IMR-90 (cell line): Measurements from ENCODE around the gene SLX4IP. TPM values are rescaled to one million over a fixed set of nuclear protein-coding genes. Genes with fewer than 3 reads are reported as not detected.

ENCODE experiments used
- ATAC-seq: fragments of 200-7000 bp; cut with Tn5 transposase; 2 replicates; pipeline ENCODE4 v1.9.1; 2020; ENCODE audit warnings: low read depth, mild to moderate bottlenecking, moderate library complexity
- BruUV-seq: library from RNA; stranded (reverse); fragments of 400-500 nt; replicated peaks from 2 replicates; lab custom pipeline; 2021; lab: Mats Ljungman, UMichigan
- CTCF ChIA-PET: fragments of 300-600 bp; formaldehyde crosslinking; extraction: SDS; loops from one replicate; lab custom pipeline; 2021; ENCODE audit warnings: antibody characterized with exemption; lab: Yijun Ruan, JAX
- POLR2A ChIA-PET: fragments of 300-600 bp; sonication (Branson Sonifier 250); formaldehyde crosslinking; loops from one replicate; lab custom pipeline; 2022; ENCODE audit warnings: antibody characterized with exemption; ENCODE audit not compliant: unreplicated experiment; lab: Charles Lee
- DNase-seq: peaks from one replicate; pipeline ENCODE4 v3.0.0; 2013
- H2AFZ ChIP-seq: replicated peaks from 2 replicates; pipeline ENCODE3; 2013; ENCODE audit warnings: low read length, mild to moderate bottlenecking; ENCODE audit not compliant: poor library complexity
- H2AK5ac ChIP-seq: 2 replicates; pipeline ENCODE4 v1.6.1; 2013; ENCODE audit warnings: low read depth, low read length, inconsistent platforms
- H2AK9ac ChIP-seq: replicated peaks from 2 replicates; pipeline ENCODE3; 2013; ENCODE audit warnings: mild to moderate bottlenecking, low read depth, low read length, moderate library complexity; ENCODE audit not compliant: poor library complexity
- H2BK120ac ChIP-seq: 2 replicates; pipeline ENCODE4 v1.6.1; 2013; ENCODE audit warnings: low read depth, low read length, inconsistent platforms
- H2BK15ac ChIP-seq: 3 replicates; pipeline ENCODE4 v1.6.1; 2013; ENCODE audit warnings: low read depth, low read length, inconsistent platforms
- H2BK20ac ChIP-seq: 2 replicates; pipeline ENCODE4 v1.6.1; 2013; ENCODE audit warnings: low read depth, mild to moderate bottlenecking, inconsistent platforms, low read length, moderate library complexity
- H2BK5ac ChIP-seq: 2 replicates; pipeline ENCODE4 v1.6.1; 2013; ENCODE audit warnings: mild to moderate bottlenecking, low read depth, low read length, inconsistent platforms; ENCODE audit not compliant: poor library complexity, severe bottlenecking
- H3K14ac ChIP-seq: replicated peaks from 2 replicates; pipeline ENCODE4 v1.6.1; 2013; ENCODE audit warnings: low read depth, low read length, inconsistent platforms
- H3K18ac ChIP-seq: 2 replicates; pipeline ENCODE4 v1.6.1; 2013; ENCODE audit warnings: low read depth, low read length, control low read depth
- H3K23ac ChIP-seq: 2 replicates; pipeline ENCODE4 v1.6.1; 2013; ENCODE audit warnings: low read depth, low read length, inconsistent platforms
- H3K27ac ChIP-seq: 2 replicates; pipeline ENCODE4 v1.5.1; 2013; ENCODE audit warnings: mild to moderate bottlenecking, control low read depth, low read length; ENCODE audit not compliant: insufficient read depth
- H3K27me3 ChIP-seq: 2 replicates; pipeline ENCODE4 v1.6.1; 2013; ENCODE audit warnings: low read length; ENCODE audit not compliant: control insufficient read depth, insufficient read depth
- H3K36me3 ChIP-seq: 2 replicates; pipeline ENCODE4 v1.6.1; 2013; ENCODE audit warnings: low read length, mixed read lengths; ENCODE audit not compliant: control insufficient read depth, insufficient read depth
- H3K4ac ChIP-seq: 2 replicates; pipeline ENCODE4 v1.6.1; 2013; ENCODE audit warnings: low read depth, low read length, inconsistent platforms
- H3K4me1 ChIP-seq: 2 replicates; pipeline ENCODE4 v1.6.1; 2013; ENCODE audit warnings: low read length, mixed read lengths; ENCODE audit not compliant: control insufficient read depth, insufficient read depth
- H3K4me2 ChIP-seq: 2 replicates; pipeline ENCODE4 v1.6.1; 2013; ENCODE audit warnings: low read depth, mild to moderate bottlenecking, control low read depth, low read length, moderate library complexity
- H3K4me3 ChIP-seq: 2 replicates; pipeline ENCODE4 v1.5.1; 2013; ENCODE audit warnings: low read depth, mild to moderate bottlenecking, control low read depth, low read length, moderate library complexity; ENCODE audit not compliant: insufficient read depth
- H3K56ac ChIP-seq: 2 replicates; pipeline ENCODE4 v1.6.1; 2013; ENCODE audit warnings: low read length, inconsistent platforms; ENCODE audit not compliant: insufficient read depth; ENCODE audit errors: extremely low read depth
- H3K79me1 ChIP-seq, 2 experiments: 2 replicates each; pipeline ENCODE4 v1.6.1; 2013; ENCODE audit warnings: low read length in 2 of 2, inconsistent platforms in 1 of 2, low read depth in 1 of 2
- H3K9ac ChIP-seq: 2 replicates; pipeline ENCODE4 v1.6.1; 2013; ENCODE audit warnings: low read depth, low read length, control low read depth
- H3K9me1 ChIP-seq: 2 replicates; pipeline ENCODE4 v1.6.1; 2013; ENCODE audit warnings: low read length, inconsistent platforms; ENCODE audit not compliant: insufficient read depth
- H3K9me3 ChIP-seq: 2 replicates; pipeline ENCODE4 v1.6.1; 2013; ENCODE audit warnings: low read length; ENCODE audit not compliant: control insufficient read depth, insufficient read depth
- H4K20me1 ChIP-seq: 2 replicates; pipeline ENCODE4 v1.6.1; 2013; ENCODE audit warnings: low read length, inconsistent platforms; ENCODE audit not compliant: insufficient read depth
- H4K5ac ChIP-seq: 2 replicates; pipeline ENCODE4 v1.6.1; 2013; ENCODE audit warnings: mild to moderate bottlenecking, low read depth, low read length, control low read depth
- H4K8ac ChIP-seq, 2 experiments: 2 replicates each; pipeline ENCODE4 v1.6.1; 2013; ENCODE audit warnings: low read depth in 2 of 2, low read length in 2 of 2, control low read depth in 1 of 2, inconsistent platforms in 1 of 2
- H4K91ac ChIP-seq: 2 replicates; pipeline ENCODE4 v1.6.1; 2013; ENCODE audit warnings: low read depth, low read length, inconsistent platforms; ENCODE audit not compliant: insufficient read depth
- CEBPB ChIP-seq: IDR thresholded peaks from 2 replicates; pipeline ENCODE4 v1.6.1; 2012; ENCODE audit warnings: low read depth, low read length, improper control_type of control experiment
- CHD1 ChIP-seq: IDR thresholded peaks from 2 replicates; pipeline ENCODE4 v1.6.1; 2012; ENCODE audit warnings: low read depth, low read length, improper control_type of control experiment
- CTCF ChIP-seq: conservative IDR thresholded peaks from 2 replicates; pipeline ENCODE4 v1.5.1; 2012; ENCODE audit warnings: mild to moderate bottlenecking, low read depth, low read length, improper control_type of control experiment
- FOS ChIP-seq: fragments of 150-350 bp; IDR thresholded peaks from 2 replicates; pipeline ENCODE4 v1.6.1; 2016; ENCODE audit warnings: low read depth, low read length
- MAFK ChIP-seq: IDR thresholded peaks from 2 replicates; pipeline ENCODE4 v1.6.1; 2012; ENCODE audit warnings: low read depth, low read length, improper control_type of control experiment
- MAZ ChIP-seq: IDR thresholded peaks from 2 replicates; pipeline ENCODE4 v1.6.1; 2012; ENCODE audit warnings: low read depth, mild to moderate bottlenecking, low read length, improper control_type of control experiment, moderate library complexity, borderline replicate concordance
- MXI1 ChIP-seq: IDR thresholded peaks from 2 replicates; pipeline ENCODE4 v1.6.1; 2012; ENCODE audit warnings: low read depth, mild to moderate bottlenecking, low read length, moderate library complexity, borderline replicate concordance
- NFE2L2 ChIP-seq: fragments of 150-350 bp; IDR thresholded peaks from 2 replicates; pipeline ENCODE4 v1.6.1; 2016; ENCODE audit warnings: low read depth, mild to moderate bottlenecking, low read length
- POLR2A ChIP-seq: IDR thresholded peaks from 2 replicates; pipeline ENCODE4 v1.6.1; 2012; ENCODE audit warnings: mild to moderate bottlenecking, low read depth, low read length
- RAD21 ChIP-seq: IDR thresholded peaks from 2 replicates; pipeline ENCODE4 v1.6.1; 2012; ENCODE audit warnings: low read length, improper control_type of control experiment
- RCOR1 ChIP-seq: IDR thresholded peaks from 2 replicates; pipeline ENCODE4 v1.6.1; 2012; ENCODE audit warnings: mild to moderate bottlenecking, low read length, improper control_type of control experiment; ENCODE audit not compliant: insufficient replicate concordance
- RFX5 ChIP-seq: IDR thresholded peaks from 2 replicates; pipeline ENCODE4 v1.8.0; 2012; ENCODE audit warnings: low read depth, mild to moderate bottlenecking, low read length, moderate library complexity
- SMC3 ChIP-seq: fragments of 150-350 bp; IDR thresholded peaks from 2 replicates; pipeline ENCODE4 v1.6.1; 2016; ENCODE audit warnings: low read depth, mild to moderate bottlenecking, antibody characterized with exemption, low read length, moderate library complexity
- WGBS, 2 experiments: methylation state at CpG; one replicate each; pipeline versions ENCODE4 v1.1.5 to v1.1.7; 2013; ENCODE audit warnings: missing lambda C conversion rate in 2 of 2; ENCODE audit not compliant: insufficient read length in 1 of 2; ENCODE audit errors: extremely low coverage in 2 of 2; 5-methylcytosine and 5-hydroxymethylcytosine counted together
- dilution Hi-C: fragments of 300-500 bp; cut with HindIII; formaldehyde crosslinking; loops from one replicate; pipeline ENCODE4 v1.14.3; 2018; ENCODE audit warnings: low sequenced_read_pairs; ENCODE audit not compliant: unreplicated experiment
- in situ Hi-C: fragments of 300-500 bp; cut with MboI; formaldehyde crosslinking; loops from 3 replicates; pipeline ENCODE4 v1.14.3; 2019; ENCODE audit warnings: low sequenced_read_pairs, inconsistent platforms, mixed read lengths
- intact Hi-C: fragments of 100-400 bp; cut with micrococcal nuclease; formaldehyde crosslinking; loops from 2 replicates; pipeline ENCODE4 v1.10.0; 2022
- polyA plus RNA-seq, 3 experiments: library from polyadenylated mRNA; depleted of rRNA; stranded (reverse); fragments of >200 nt; gene quantifications; 2 replicates each; pipeline ENCODE4 v1.2.3, GENCODE V29; 2012; ENCODE audit warnings: low replicate concordance in 1 of 3
- total RNA-seq: library from RNA; depleted of rRNA; stranded (reverse); fragments of >200 nt; gene quantifications from 2 replicates; pipeline ENCODE4 v1.2.3, GENCODE V29; 2012
- TF ChIP-seq, protein P1 (sequence below): fragments of 150-350 bp; IDR thresholded peaks from 2 replicates; pipeline ENCODE4 v1.6.1; 2016; ENCODE audit warnings: low read depth, mild to moderate bottlenecking, low read length, moderate library complexity, borderline replicate concordance
- TF ChIP-seq, protein P2 (sequence below): fragments of 150-350 bp; IDR thresholded peaks from 2 replicates; pipeline ENCODE4 v1.6.1; 2017; ENCODE audit warnings: mild to moderate bottlenecking, antibody characterized with exemption, low read length, low read depth

Gene SLX4IP
- total and polyA plus RNA-seq, 2 of the 4 experiments (the other 2 are of a cell fraction), result 1.3 to 5.9 TPM

- in situ Hi-C loops (no loop called here), intact Hi-C loops (no loop called here), dilution Hi-C loops (no loop called here)
- no peak overlapping the region for H3K23ac ChIP-seq
- H2BK20ac ChIP-seq, result no peak overlapping the region
- no peak overlapping the region for H2BK120ac ChIP-seq
- BruUV-seq, result no TSS peak
- H4K8ac ChIP-seq, result no peak overlapping the region
- H3K18ac ChIP-seq, result no peak overlapping the region
- no peak overlapping the region for H3K27ac ChIP-seq
- ATAC-seq (no peak), DNase-seq (no peak)
- no CpG with 5 or more reads among the region's 2 CpGs for WGBS, 2 experiments
- no peak overlapping the region for H3K4me3 ChIP-seq
- no peak overlapping the region for H2AFZ ChIP-seq
- H3K4ac ChIP-seq, result no peak overlapping the region
- no peaks in the 10 kb centered on the region for H4K20me1 ChIP-seq
- no peaks in the 10 kb centered on the region for H3K36me3 ChIP-seq
- no peak overlapping the region for H3K4me2 ChIP-seq
- no peaks in the 10 kb centered on the region for H3K27me3 ChIP-seq
- H4K5ac ChIP-seq, result no peak overlapping the region
- CTCF ChIA-PET, result no interaction called here
- H2AK5ac ChIP-seq, result no peak overlapping the region
- POLR2A ChIA-PET, result no interaction called here
- no peak overlapping the region for H4K91ac ChIP-seq
- H3K56ac ChIP-seq, result no peak overlapping the region
- no peak for TF ChIP-seq POLR2A
- TF ChIP-seq MAFK, result no peak
- no peak for TF ChIP-seq RFX5
- no peak for TF ChIP-seq CHD1
- TF ChIP-seq RAD21, result no peak
- no peak for TF ChIP-seq RCOR1
- TF ChIP-seq CTCF, result no peak
- TF ChIP-seq, protein P1, sequence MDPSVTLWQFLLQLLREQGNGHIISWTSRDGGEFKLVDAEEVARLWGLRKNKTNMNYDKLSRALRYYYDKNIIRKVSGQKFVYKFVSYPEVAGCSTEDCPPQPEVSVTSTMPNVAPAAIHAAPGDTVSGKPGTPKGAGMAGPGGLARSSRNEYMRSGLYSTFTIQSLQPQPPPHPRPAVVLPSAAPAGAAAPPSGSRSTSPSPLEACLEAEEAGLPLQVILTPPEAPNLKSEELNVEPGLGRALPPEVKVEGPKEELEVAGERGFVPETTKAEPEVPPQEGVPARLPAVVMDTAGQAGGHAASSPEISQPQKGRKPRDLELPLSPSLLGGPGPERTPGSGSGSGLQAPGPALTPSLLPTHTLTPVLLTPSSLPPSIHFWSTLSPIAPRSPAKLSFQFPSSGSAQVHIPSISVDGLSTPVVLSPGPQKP, result no peak
- no peak for TF ChIP-seq NFE2L2
- TF ChIP-seq MAZ, result no peak
- no peak for TF ChIP-seq SMC3
- no peak for TF ChIP-seq MXI1
- no peak for TF ChIP-seq FOS
- TF ChIP-seq, protein P2, sequence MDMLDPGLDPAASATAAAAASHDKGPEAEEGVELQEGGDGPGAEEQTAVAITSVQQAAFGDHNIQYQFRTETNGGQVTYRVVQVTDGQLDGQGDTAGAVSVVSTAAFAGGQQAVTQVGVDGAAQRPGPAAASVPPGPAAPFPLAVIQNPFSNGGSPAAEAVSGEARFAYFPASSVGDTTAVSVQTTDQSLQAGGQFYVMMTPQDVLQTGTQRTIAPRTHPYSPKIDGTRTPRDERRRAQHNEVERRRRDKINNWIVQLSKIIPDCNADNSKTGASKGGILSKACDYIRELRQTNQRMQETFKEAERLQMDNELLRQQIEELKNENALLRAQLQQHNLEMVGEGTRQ, result no peak
- TF ChIP-seq CEBPB, result no peak
- H3K9me1 ChIP-seq, result no peaks in the 10 kb centered on the region
- H3K9ac ChIP-seq, result no peak overlapping the region
- no peak overlapping the region for H2BK15ac ChIP-seq
- H2BK5ac ChIP-seq, result no peak overlapping the region
- H3K9me3 ChIP-seq, result no peaks in the 10 kb centered on the region
- peaks cover 2% of the 10 kb centered on the region for H3K4me1 ChIP-seq
- no peak overlapping the region for H3K14ac ChIP-seq
- no peak overlapping the region for H2AK9ac ChIP-seq
- H3K79me1 ChIP-seq, result peaks cover 3 to 6% of the 10 kb centered on the region in 2 experiments; a peak in 3 of 4 replicates
These were observed 62.2 kb downstream of the SLX4IP start for GRCh38 chr20:10497283-10497682.
